ENCODE data around the gene SCUBE1.

- TF ChIP-seq, protein P1, sequence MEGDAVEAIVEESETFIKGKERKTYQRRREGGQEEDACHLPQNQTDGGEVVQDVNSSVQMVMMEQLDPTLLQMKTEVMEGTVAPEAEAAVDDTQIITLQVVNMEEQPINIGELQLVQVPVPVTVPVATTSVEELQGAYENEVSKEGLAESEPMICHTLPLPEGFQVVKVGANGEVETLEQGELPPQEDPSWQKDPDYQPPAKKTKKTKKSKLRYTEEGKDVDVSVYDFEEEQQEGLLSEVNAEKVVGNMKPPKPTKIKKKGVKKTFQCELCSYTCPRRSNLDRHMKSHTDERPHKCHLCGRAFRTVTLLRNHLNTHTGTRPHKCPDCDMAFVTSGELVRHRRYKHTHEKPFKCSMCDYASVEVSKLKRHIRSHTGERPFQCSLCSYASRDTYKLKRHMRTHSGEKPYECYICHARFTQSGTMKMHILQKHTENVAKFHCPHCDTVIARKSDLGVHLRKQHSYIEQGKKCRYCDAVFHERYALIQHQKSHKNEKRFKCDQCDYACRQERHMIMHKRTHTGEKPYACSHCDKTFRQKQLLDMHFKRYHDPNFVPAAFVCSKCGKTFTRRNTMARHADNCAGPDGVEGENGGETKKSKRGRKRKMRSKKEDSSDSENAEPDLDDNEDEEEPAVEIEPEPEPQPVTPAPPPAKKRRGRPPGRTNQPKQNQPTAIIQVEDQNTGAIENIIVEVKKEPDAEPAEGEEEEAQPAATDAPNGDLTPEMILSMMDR (IDR thresholded peaks at IDR 0.05), result no peak
- TF ChIP-seq POLR2A (IDR thresholded peaks at IDR 0.05), result no peak
Measured at GRCh38 chr22:43240614-43241013, 102.6 kb downstream of the SCUBE1 start.
